Prostate gland (tissue), 2 donors: ENCODE measurements around the gene ISG15. TPM values are rescaled to one million over a fixed set of nuclear protein-coding genes. Genes with fewer than 3 reads are reported as not detected.
A peak's percentile ranks its signal among the peaks of the same experiment; 100 is the strongest.

Experiments used
- DNase-seq: peaks from one replicate; pipeline ENCODE4 v3.0.0-alpha.2; 2019; ENCODE audit warnings: low spot score
- H3K27ac ChIP-seq, 2 donors: fragments of 200-600 bp; sonication (generic); 2 replicates each; pipeline ENCODE4 v1.5.1; 2017 to 2019
- H3K27me3 ChIP-seq: fragments of 200-600 bp; sonication (generic); replicated peaks from 2 replicates; pipeline ENCODE4 v1.5.1; 2019; ENCODE audit not compliant: insufficient read depth
- H3K36me3 ChIP-seq, 2 donors: fragments of 200-600 bp; sonication (generic); 1 replicate in 1 of 2; 2 replicates in 1 of 2; pipeline versions ENCODE4 v1.5.1 to v1.8.1; 2017 to 2019
- H3K4me1 ChIP-seq: fragments of 200-600 bp; sonication (generic); replicated peaks from 2 replicates; pipeline ENCODE4 v1.5.1; 2019
- H3K4me3 ChIP-seq, 2 donors: fragments of 200-600 bp; sonication (generic); 2 replicates each; pipeline ENCODE4 v1.5.1; 2017 to 2019
- H3K9me3 ChIP-seq: fragments of 200-600 bp; sonication (generic); 2 replicates; pipeline ENCODE4 v1.5.1; 2017
- POLR2A ChIP-seq: fragments of 450-650 bp; IDR thresholded peaks from one replicate; pipeline ENCODE4 v1.6.1; 2016; ENCODE audit warnings: antibody characterized with exemption, mild to moderate bottlenecking
- POLR2AphosphoS5 ChIP-seq: sonication (generic); formaldehyde crosslinking; IDR thresholded peaks from one replicate; pipeline ENCODE4 v1.6.1; 2017; ENCODE audit warnings: antibody characterized with exemption
- WGBS: methylation state at CpG from one replicate; pipeline ENCODE4 v1.1.5; 2018; 5-methylcytosine and 5-hydroxymethylcytosine counted together
- intact Hi-C: fragments of 100-400 bp; cut with DNase I; formaldehyde crosslinking; loops from one replicate; pipeline ENCODE4 v1.14.2; 2022
- total RNA-seq, 2 donors: library from RNA; depleted of rRNA; stranded (reverse); fragments of >200 nt; gene quantifications; one replicate each; pipeline ENCODE4 v1.1.0, GENCODE V29; 2016
- TF ChIP-seq, protein P1 (sequence below), 4 experiments: fragments of 200-600 bp in 2 of 4; fragments of 450-650 bp in 2 of 4; sonication (generic) in 2 of 4; IDR thresholded peaks; 1 replicate in 3 of 4; 2 replicates in 1 of 4; pipeline ENCODE4 v1.5.1; 2016 to 2019; ENCODE audit warnings: antibody characterized with exemption in 4 of 4, mild to moderate bottlenecking in 2 of 4, moderate library complexity in 2 of 4

The ISG15 gene
- total RNA-seq, 2 donors from 2014 or later, result 22.3 to 27.2 TPM

- Histone ChIP-seq H3K4me1 (peaks cover 6% of the 10 kb centered on the region), H3K27me3 (no peaks in the 10 kb centered on the region), H3K27ac (peak within 1 kb of the TSS; percentile 85 to 89), H3K4me3 (peak within 1 kb of the TSS; percentile 47 to 55), H3K36me3 (no peaks in the 10 kb centered on the region), H3K9me3 (no peaks in the 10 kb centered on the region)
- TF ChIP-seq, protein P1, sequence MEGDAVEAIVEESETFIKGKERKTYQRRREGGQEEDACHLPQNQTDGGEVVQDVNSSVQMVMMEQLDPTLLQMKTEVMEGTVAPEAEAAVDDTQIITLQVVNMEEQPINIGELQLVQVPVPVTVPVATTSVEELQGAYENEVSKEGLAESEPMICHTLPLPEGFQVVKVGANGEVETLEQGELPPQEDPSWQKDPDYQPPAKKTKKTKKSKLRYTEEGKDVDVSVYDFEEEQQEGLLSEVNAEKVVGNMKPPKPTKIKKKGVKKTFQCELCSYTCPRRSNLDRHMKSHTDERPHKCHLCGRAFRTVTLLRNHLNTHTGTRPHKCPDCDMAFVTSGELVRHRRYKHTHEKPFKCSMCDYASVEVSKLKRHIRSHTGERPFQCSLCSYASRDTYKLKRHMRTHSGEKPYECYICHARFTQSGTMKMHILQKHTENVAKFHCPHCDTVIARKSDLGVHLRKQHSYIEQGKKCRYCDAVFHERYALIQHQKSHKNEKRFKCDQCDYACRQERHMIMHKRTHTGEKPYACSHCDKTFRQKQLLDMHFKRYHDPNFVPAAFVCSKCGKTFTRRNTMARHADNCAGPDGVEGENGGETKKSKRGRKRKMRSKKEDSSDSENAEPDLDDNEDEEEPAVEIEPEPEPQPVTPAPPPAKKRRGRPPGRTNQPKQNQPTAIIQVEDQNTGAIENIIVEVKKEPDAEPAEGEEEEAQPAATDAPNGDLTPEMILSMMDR (IDR thresholded peaks at IDR 0.05), result no peak
- TF ChIP-seq POLR2AphosphoS5 (no peak), POLR2A (peak; percentile 61)
- intact Hi-C loops, result loop anchor here (5.0 kb wide), 1 partner anchor 59 kb away; no protein-coding TSS in a partner anchor
- 2% methylated on average over 17 of the region's 31 CpGs for WGBS
- peak; percentile 46 for DNase-seq
Measured at GRCh38 chr1:966135-966703, 47.1 kb upstream of the ISG15 start, which contains the start of gene PLEKHN1. Gene PLEKHN1 (plus strand): TSS chr1:966482. CDS start chr1:966532, 50 bp downstream.

- intact Hi-C loops, result loop anchor here (5.0 kb wide), 1 partner anchor 60 kb away; no protein-coding TSS in a partner anchor
- H3K4me1 ChIP-seq, result peaks cover 6% of the 10 kb centered on the region
- no peaks in the 10 kb centered on the region for H3K36me3 ChIP-seq
- H3K27me3 ChIP-seq, result no peaks in the 10 kb centered on the region
- peak; percentile 71 for DNase-seq
- TF ChIP-seq POLR2A, result peak; percentile 75
- peak; percentile 64 for TF ChIP-seq POLR2AphosphoS5
- TF ChIP-seq, protein P1 (IDR thresholded peaks at IDR 0.05), result no peak
- no peaks in the 10 kb centered on the region for H3K9me3 ChIP-seq
- WGBS, result under 1% methylated on average over 52 of the region's 60 CpGs
- peak overlapping the region; percentile 47 to 55 for H3K4me3 ChIP-seq
- H3K27ac ChIP-seq, result peak overlapping the region; percentile 85 to 89
Measured at GRCh38 chr1:966704-967300, 46.5 kb upstream of the ISG15 start.

GRCh38 chr1:967466-968343 is 45.6 kb upstream of the ISG15 start:
- WGBS, result 72% methylated on average over 19 of the region's 23 CpGs
- Histone ChIP-seq H3K27ac (no peak overlapping the region), H3K27me3 (no peaks in the 10 kb centered on the region), H3K4me1 (peaks cover 6% of the 10 kb centered on the region), H3K36me3 (no peaks in the 10 kb centered on the region), H3K4me3 (no peak overlapping the region), H3K9me3 (no peaks in the 10 kb centered on the region)
- no peak for DNase-seq
- TF ChIP-seq POLR2AphosphoS5, result no peak
- TF ChIP-seq, protein P1 (IDR thresholded peaks at IDR 0.05), result no peak
- no peak for TF ChIP-seq POLR2A
- intact Hi-C loops, result loop anchor here (5.0 kb wide), 1 partner anchor 60 kb away; no protein-coding TSS in a partner anchor

DNA sequence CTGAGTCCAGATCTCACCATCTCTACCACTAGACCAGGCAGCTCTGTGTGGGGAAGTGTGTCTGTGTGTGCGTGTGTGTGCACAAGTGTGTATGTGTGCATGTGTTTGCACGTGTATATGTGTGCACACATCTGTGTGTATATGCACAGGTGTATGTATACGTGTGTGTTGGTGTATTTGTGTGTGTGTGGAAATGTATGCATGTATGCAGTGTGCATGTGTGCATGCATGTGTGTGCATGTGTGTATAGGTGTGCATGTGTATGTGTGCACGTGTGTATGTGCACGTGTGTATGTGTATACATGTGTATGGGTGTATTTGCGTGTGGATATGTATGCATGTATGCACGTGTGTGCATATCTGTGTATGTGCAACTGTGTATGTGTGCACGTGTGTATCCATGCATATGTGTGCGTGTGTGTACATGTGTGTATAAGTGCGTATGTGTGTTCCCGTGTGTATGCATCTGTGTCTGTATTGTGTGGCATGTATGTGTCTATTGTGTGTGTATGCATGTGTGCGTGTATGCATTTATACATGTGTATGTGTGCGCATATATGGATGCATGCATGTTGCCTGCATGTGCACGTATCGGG is 43.9 kb upstream of the ISG15 start:
- intact Hi-C loops, result loop anchor here (5.0 kb wide), 1 partner anchor 62 kb away; no protein-coding TSS in a partner anchor
- Histone ChIP-seq H3K4me3 (no peak overlapping the region), H3K27ac (no peak overlapping the region), H3K9me3 (no peaks in the 10 kb centered on the region), H3K36me3 (no peaks in the 10 kb centered on the region), H3K27me3 (no peaks in the 10 kb centered on the region), H3K4me1 (peaks cover 6% of the 10 kb centered on the region)
- 83% methylated on average over 15 of the region's 15 CpGs for WGBS
- TF ChIP-seq, protein P1 (IDR thresholded peaks at IDR 0.05), result no peak
- TF ChIP-seq POLR2A (no peak), POLR2AphosphoS5 (no peak)
- no peak for DNase-seq
